OCI-M2 (cell line): ENCODE measurements around the gene RIMKLB.
"Not testable (repeated sequence)": the region's sequence is repeated elsewhere in the genome, so short reads cannot be mapped to it uniquely, and the experiment has no call there.

ENCODE experiments used
- DNase-seq: peaks from one replicate; lab custom pipeline; 2025; ENCODE audit not compliant: unreplicated experiment; lab: John Stamatoyannopoulos, UW

Gene RIMKLB

DNA sequence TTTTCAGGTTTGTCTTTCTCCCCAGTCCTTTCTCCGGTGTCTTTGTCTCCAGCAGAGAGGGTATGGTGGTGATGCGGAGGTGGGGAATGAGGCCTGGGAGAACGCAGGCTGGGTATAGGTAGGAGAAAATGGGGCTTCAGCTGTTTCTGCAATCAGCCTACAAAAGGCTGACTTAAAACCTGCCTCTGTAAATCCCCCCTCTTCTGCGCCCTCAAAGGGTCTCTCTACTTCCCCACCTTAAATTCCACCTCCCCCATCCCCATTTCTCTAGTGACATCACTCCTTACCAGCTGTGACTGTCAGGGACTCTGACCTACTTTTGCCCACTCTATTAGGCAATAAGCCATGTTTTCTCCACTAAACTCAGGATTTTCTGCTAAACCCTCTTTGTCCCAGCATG, 8.1 kb upstream of the RIMKLB start:
- no peak for DNase-seq

GRCh38 chr12:8692573-8692972, 5.2 kb upstream of the RIMKLB start:
- DNase-seq = no peak

DNA sequence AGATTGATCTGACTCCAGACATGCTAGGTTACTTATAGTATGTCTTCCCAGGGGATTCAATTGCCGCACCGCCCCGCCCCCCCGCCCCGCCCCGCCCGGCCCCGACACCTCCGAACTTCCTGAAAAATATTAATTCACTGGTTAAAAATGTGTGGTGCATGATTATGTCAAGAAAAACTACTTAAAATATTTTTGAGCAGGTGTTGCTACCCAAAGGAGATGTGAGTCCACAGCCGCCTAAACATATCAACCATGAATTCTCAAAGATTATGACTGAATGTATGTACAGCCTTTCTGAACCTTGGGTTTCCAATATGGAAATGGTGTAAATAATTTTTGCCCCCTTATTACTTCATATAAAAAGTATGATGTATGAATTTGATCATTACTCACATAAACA, 2.7 kb upstream of the RIMKLB start:
- no peak for DNase-seq

GRCh38 chr12:8696442-8697090, 1.2 kb upstream of the RIMKLB start:
- DNase-seq = no peak

- no peak for DNase-seq
Observed at GRCh38 chr12:8697120-8697475, 693 bp upstream of the RIMKLB start.

- no peak for DNase-seq
Observed at GRCh38 chr12:8698132-8698851, 501 bp downstream of the RIMKLB start.

- no peak for DNase-seq
Observed at GRCh38 chr12:8698879-8699278, 1.1 kb downstream of the RIMKLB start.

DNA sequence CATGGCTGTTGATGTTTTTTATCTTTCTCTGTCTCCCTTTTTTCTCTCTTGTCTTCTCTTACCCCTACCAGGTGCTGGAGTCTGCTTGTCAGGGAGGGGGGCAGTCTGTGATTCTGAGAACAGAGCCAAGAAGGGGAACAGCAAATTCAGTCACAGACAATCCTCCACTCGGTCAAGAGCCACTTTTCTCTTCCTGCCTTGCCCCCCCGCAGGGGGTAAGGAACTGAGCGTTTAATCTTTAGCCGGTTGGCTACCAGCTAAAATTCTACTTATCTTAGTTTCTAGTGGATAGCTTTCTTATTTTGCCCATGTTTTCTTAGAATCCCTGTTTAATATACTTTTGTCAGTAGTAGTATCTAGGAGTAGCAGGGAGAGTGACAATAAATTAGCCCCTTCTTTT, 1.9 kb downstream of the RIMKLB start:
- DNase-seq = no peak

GRCh38 chr12:8701046-8701660, 3.4 kb downstream of the RIMKLB start:
- DNase-seq = no peak

- no peak for DNase-seq
Observed at GRCh38 chr12:8702159-8702558, 4.4 kb downstream of the RIMKLB start.

DNA sequence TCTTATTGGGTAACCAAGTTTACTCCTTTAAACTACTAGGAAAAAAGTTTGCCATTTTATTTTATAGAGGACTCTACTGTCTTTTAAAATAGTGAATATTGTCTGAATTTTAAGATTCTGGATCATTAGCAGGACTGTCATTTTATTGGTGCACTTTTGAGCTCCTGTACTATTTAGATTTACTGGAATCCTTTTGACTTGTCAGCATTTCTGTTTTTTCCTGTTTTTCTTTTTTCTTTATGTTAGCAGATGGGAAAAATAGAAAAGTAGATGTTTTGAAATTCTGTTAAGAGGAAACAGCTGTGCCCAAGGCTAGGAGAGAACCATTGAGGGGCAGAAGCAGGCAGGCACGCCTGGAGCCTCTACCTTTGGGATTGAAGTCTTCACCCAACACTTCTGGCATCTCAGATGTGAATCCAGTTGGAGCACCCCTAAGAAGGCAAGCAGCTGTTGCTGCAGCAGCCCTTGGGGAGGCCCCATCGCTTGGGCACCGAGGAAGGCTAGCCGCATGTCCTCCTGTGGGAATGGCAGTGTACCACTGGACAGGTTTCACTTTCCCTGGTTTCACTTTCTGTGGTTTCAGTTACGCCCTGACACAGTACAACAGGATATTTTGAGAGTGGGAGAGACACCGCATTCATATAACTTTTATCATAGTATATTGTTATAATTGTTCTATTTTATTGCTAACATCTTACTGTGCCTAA, 11.5 kb downstream of the RIMKLB start:
- no peak for DNase-seq

DNA sequence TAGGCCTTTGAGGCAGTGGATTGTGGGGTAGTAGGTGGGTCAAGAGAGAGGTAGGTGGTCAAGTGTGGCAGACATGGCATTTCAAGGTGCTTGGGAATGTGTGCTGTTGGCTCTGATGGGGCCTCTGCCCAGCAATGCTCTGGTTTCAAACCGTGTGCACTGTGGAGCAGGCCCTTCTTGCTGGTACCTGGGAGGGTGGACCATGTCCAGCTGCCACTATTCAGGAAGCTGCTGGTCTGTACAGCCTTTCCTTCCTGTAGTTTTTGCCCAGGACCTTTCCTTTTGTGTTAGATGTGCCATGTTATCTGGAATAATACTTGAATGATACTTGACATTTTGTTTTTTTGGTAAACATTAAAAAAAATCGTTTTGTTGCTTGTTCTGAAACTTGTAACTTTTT, 14.8 kb downstream of the RIMKLB start:
- DNase-seq = no peak

DNA sequence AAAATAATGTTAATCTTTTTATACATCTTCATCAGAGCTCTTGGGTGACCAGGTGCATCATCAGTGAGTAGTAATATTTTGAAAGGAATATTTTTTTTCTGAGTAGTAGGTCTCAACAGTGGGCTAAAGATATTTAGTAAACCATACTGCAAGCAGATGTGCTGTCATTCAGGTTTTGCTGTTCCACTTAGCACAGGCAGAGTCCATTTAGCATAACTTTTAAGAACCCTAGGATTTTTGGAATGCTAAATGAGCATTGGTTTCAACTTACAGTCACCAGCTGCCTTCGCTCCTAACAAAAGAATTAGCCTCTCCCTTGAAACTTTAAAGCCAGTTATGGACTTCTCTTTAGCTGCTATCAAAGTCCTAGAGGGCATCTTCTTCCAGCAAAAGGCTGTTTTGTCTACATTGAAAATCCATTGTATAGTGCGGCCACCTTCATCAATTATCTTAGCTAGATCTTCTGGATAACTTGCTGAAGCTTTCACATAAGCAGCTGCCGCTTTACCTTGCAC, 24.6 kb downstream of the RIMKLB start:
- no peak for DNase-seq

DNA sequence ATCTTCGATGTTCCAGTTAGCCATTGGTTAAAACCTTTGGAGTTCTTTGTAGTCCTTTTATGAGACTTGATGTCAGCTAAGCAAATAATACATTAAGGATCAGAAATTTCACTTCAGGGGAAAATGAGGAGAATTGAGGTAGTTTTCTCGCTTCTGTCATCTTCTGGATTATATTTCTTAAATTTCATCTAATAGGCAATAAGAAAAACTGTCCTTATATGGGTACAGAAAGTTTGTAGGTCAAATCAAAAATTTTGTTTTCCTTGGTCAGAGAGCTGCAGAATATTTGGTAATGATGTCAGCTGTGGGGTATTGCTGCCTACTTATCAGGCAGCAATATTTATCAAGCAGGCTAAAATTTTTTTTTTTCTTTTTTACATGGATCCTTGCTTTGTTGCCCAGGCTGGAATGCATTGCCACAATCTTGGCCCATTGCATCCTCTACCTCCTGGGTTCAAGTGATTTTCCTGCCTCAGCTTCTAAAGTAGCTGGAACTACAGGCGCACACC, 37.1 kb downstream of the RIMKLB start:
- no peak for DNase-seq

DNA sequence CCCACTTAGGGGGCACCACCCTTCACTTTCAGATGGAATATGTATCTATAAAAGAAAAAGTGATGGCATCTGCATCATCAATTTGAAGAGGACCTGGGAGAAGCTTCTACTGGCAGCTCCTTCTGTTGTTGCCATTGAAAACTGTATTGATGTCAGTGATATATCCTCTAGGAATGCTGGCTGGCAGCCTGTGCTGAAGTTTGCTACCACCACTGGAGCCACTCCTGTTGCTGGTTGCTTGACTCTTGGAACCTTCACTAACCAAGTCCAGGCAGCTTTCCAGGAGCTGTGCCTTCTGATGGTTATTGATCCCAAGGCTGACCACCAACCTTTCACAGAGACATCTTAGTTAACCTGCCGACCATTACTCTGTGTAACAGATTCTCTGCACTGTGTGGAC, 44.7 kb downstream of the RIMKLB start:
- DNase-seq = no peak

DNA sequence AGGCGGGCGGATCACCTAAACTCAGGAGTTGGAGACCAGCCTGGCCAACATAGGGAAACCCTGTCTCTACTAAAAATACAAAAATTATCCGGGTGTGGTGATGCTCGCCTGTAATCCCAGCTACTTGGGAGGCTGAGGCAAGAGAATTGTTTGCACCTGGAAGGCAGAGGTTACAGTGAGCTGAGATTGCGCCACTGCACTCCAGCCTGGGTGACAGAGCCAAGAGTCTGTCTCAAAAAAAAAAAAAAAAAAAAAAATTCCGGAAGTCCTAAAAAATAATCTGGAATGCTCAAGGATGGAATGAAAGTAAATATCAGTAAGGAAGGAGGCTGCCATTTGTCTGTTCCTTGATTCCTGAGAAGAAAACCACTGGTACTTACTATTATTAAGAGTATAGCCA, 45.3 kb downstream of the RIMKLB start:
- not testable (repeated sequence) for DNase-seq

DNA sequence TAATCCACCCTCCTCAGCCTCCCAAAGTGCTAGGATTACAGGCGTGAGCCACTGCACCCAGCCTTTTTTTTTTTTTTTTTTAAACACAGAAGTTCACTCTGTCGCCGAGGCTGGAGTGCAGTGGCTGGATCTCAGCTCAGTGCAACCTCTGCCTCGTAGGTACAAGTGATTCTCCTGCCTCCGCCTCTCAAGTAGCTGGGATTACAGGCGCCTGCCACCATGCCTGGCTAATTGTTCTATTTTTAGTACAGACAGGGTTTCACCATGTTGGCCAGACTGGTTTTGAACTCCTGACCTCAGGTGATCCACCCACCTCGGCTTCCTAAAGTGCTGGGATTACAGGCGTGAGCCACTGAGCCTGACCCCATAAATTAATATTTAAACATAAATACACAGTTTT, 47.8 kb downstream of the RIMKLB start:
- DNase-seq = not testable (repeated sequence)

GRCh38 chr12:8746046-8746445, 48.3 kb downstream of the RIMKLB start:
- DNase-seq = no peak

DNA sequence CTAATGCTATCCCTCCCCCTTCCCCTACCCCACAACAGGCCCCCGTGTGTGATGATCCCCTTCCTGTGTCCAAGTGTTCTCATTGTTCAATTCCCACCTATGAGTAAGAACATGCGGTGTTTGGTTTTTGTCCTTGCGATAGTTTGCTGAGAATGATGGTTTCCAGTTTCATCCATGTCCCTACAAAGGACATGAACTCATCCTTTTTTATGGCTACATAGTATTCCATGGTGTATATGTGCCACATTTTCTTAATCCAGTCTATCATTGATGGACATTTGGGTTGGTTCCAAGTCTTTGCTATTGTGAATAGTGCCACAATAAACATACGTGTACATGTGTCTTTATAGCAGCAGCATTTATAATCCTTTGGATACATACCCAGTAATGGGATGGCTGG, 62.3 kb downstream of the RIMKLB start:
- DNase-seq = not testable (repeated sequence)

GRCh38 chr12:8762701-8763100, 64.9 kb downstream of the RIMKLB start:
- DNase-seq = not testable (repeated sequence)

- DNase-seq = not testable (repeated sequence)
Observed at GRCh38 chr12:8766121-8766520, 68.3 kb downstream of the RIMKLB start.
